ENCODE measurements around the gene SAAL1. TPM values are rescaled to one million over a fixed set of nuclear protein-coding genes. Genes with fewer than 3 reads are reported as not detected.

SAAL1 gene
- total RNA-seq, 2 experiments from 2014 or later, result 21.3 to 24.5 TPM

GRCh38 chr11:18145025-18145424 lies 39.1 kb upstream of the SAAL1 start:
- H3K4me3 ChIP-seq (ENCODE audit: low read length), result no peak overlapping the region
- H3K9me3 ChIP-seq (ENCODE audit: control insufficient read depth in 1 of 2, insufficient read depth in 1 of 2, low read length in 2 of 2), result no peaks in the 10 kb centered on the region
- no peak overlapping the region for H3K27ac ChIP-seq (ENCODE audit: low read depth in 1 of 2, low read length in 2 of 2)
- Mint-ChIP-seq H3K36me3 (ENCODE audit: low read depth) (no peaks in the 10 kb centered on the region), H3K4me1 (ENCODE audit: low read depth) (no peaks in the 10 kb centered on the region), H3K9me3 (no peaks in the 10 kb centered on the region), H3K27ac (no peak overlapping the region), H3K4me3 (no peak overlapping the region), H3K27me3 (peaks cover 66% of the 10 kb centered on the region)
- no peaks in the 10 kb centered on the region for H3K4me1 ChIP-seq (ENCODE audit: insufficient read depth, low read length)
- DNase-seq, result no peak
- no peak for TF ChIP-seq CTCF (IDR thresholded peaks at IDR 0.05)
- intact Hi-C loops (cut with DNase I, micrococcal nuclease), result no loop called here
- H3K36me3 ChIP-seq (ENCODE audit: insufficient read depth, low read length), result no peaks in the 10 kb centered on the region
- H3K27me3 ChIP-seq (ENCODE audit: control insufficient read depth in 1 of 2, insufficient read depth in 2 of 2, low read length in 2 of 2), result peaks cover 0 to 11% of the 10 kb centered on the region in 2 experiments
- ChIA-PET POLR2A (no interaction called here), CTCF (no interaction called here)
- ATAC-seq (ENCODE audit: poor library complexity), result no peak

DNA sequence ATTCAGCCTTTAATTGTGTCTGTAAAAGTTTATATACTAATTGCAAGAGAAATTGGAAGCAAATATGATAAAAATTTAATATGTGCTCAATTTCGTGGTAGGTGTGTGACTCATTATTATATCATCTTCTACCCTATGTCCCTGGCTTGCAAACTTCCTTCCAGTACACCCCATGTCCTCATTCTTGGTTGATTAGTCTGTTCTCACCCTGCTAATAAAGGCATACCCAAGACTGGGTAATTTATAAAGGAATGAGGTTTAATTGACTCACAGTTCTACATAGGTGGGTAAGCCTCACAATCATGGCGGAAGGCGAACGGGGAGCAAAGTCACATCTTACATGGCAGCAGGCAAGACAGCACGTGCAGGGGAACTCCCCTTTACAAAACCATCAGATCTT lies 38.4 kb upstream of the SAAL1 start:
- no peak for TF ChIP-seq CTCF (IDR thresholded peaks at IDR 0.05)
- H3K4me1 ChIP-seq (ENCODE audit: insufficient read depth, low read length), result no peaks in the 10 kb centered on the region
- H3K36me3 ChIP-seq (ENCODE audit: insufficient read depth, low read length), result no peaks in the 10 kb centered on the region
- H3K4me3 Mint-ChIP-seq, result no peak overlapping the region
- H3K4me1 Mint-ChIP-seq (ENCODE audit: low read depth), result no peaks in the 10 kb centered on the region
- no peak overlapping the region for H3K27ac ChIP-seq (ENCODE audit: low read depth in 1 of 2, low read length in 2 of 2)
- no peak for DNase-seq
- H3K27me3 Mint-ChIP-seq, result peaks cover 64% of the 10 kb centered on the region
- no peaks in the 10 kb centered on the region for H3K9me3 Mint-ChIP-seq
- H3K27ac Mint-ChIP-seq, result no peak overlapping the region
- peaks cover 0 to 11% of the 10 kb centered on the region in 2 experiments for H3K27me3 ChIP-seq (ENCODE audit: control insufficient read depth in 1 of 2, insufficient read depth in 2 of 2, low read length in 2 of 2)
- ChIA-PET CTCF (no interaction called here), POLR2A (no interaction called here)
- H3K9me3 ChIP-seq (ENCODE audit: control insufficient read depth in 1 of 2, insufficient read depth in 1 of 2, low read length in 2 of 2), result no peaks in the 10 kb centered on the region
- no peak for ATAC-seq (ENCODE audit: poor library complexity)
- intact Hi-C loops (cut with DNase I, micrococcal nuclease), result no loop called here
- no peaks in the 10 kb centered on the region for H3K36me3 Mint-ChIP-seq (ENCODE audit: low read depth)
- no peak overlapping the region for H3K4me3 ChIP-seq (ENCODE audit: low read length)

DNA sequence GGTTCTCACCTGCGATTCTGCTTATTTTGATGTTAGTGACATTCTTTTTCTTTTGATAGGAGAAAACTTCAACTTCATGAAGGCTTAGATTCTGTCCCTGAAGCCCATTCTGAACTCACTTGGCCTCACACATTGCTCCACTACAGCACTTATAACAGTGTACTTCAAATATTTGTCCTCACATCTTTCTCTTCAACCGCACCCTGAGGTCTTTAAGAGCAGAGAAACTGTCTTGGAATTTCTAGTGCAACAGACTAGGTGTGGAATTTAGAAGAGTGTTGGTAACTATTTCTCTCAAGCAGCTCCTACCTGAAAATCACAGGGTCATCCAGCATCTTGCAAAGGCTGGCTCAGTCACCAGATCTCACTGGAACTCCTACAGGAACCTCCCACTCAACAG lies 34.3 kb upstream of the SAAL1 start:
- H3K4me3 Mint-ChIP-seq, result no peak overlapping the region
- H3K4me3 ChIP-seq (ENCODE audit: low read length), result no peak overlapping the region
- H3K4me1 Mint-ChIP-seq (ENCODE audit: low read depth), result no peaks in the 10 kb centered on the region
- H3K27me3 ChIP-seq (ENCODE audit: control insufficient read depth in 1 of 2, insufficient read depth in 2 of 2, low read length in 2 of 2), result peaks cover 3 to 8% of the 10 kb centered on the region in 2 experiments
- H3K36me3 ChIP-seq (ENCODE audit: insufficient read depth, low read length), result no peaks in the 10 kb centered on the region
- peaks cover 63% of the 10 kb centered on the region for H3K27me3 Mint-ChIP-seq
- CTCF ChIA-PET, result no interaction called here
- H3K4me1 ChIP-seq (ENCODE audit: insufficient read depth, low read length), result no peaks in the 10 kb centered on the region
- H3K36me3 Mint-ChIP-seq (ENCODE audit: low read depth), result no peaks in the 10 kb centered on the region
- no peaks in the 10 kb centered on the region for H3K9me3 Mint-ChIP-seq
- H3K27ac Mint-ChIP-seq, result no peak overlapping the region
- no peak for TF ChIP-seq CTCF (IDR thresholded peaks at IDR 0.05)
- no peak for DNase-seq
- intact Hi-C loops (cut with DNase I, micrococcal nuclease), result no loop called here
- no peak for ATAC-seq (ENCODE audit: poor library complexity)
- POLR2A ChIA-PET, result no interaction called here
- H3K27ac ChIP-seq (ENCODE audit: low read depth in 1 of 2, low read length in 2 of 2), result no peak overlapping the region
- H3K9me3 ChIP-seq (ENCODE audit: control insufficient read depth in 1 of 2, insufficient read depth in 1 of 2, low read length in 2 of 2), result peaks cover 0 to 4% of the 10 kb centered on the region in 2 experiments

Measured in CD4-positive, alpha-beta T cell (primary cell).